Skin of body (tissue), 2 donors: ENCODE data around the gene SLC39A2. TPM values are rescaled to one million over a fixed set of nuclear protein-coding genes. Genes with fewer than 3 reads are reported as not detected.
A peak's percentile ranks its signal among the peaks of the same experiment; 100 is the strongest.
"Not testable (repeated sequence)": the region's sequence is repeated elsewhere in the genome, so short reads cannot be mapped to it uniquely, and the experiment has no call there.

Experiments
- DNase-seq: peaks from one replicate; lab custom pipeline; 2025; lab: John Stamatoyannopoulos, UW
- total RNA-seq: library from RNA; depleted of rRNA; stranded (reverse); fragments of >200 nt; gene quantifications from one replicate; pipeline ENCODE4 v1.2.3, GENCODE V29; 2014

SLC39A2 gene
- total RNA-seq, 1 donor from 2014 or later: 9.5 TPM

DNA sequence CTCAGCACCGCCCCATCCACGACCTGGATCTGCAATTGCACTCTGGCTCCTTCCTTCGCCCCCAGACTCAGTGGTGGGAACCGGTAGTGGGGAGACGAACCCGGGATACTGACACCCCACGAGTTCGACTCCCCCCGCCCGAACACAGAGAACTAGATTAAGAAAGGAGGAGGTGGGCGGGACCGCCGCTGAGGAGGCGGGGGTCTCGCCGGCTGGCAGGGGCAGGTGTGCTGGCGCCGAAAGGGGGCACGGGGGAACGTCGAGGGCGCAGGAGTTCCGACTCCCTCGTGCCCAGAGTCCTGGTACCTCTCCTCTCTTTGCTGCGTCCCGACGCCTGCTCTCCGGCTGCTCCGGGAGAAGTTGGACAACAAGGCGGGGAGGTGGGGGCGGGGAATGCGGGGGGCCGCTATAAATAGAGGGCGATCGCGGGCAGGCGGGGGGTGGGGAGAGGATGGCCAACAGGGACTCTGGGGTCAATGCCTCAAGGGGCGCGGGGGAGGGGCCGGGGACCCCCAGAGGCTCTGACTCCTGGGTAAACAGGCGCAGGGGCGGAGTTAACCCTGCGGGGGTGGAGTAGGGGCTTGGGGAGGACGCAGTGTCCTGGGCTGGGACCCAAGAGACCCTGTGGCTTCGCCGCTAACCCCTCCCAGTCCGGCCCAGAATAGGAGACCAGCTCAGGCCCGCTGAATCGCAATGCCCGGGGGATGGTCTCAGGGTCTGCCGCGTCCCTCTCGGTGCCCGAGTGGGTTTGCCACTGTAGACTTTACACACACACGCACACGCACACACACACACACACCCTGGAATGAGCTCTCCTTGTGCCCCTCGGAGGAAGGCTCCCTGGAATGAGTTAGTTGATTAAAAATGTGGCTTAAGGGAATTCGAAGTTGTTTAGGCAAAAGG, 26.5 kb downstream of the SLC39A2 start:
- no peak for DNase-seq

DNA sequence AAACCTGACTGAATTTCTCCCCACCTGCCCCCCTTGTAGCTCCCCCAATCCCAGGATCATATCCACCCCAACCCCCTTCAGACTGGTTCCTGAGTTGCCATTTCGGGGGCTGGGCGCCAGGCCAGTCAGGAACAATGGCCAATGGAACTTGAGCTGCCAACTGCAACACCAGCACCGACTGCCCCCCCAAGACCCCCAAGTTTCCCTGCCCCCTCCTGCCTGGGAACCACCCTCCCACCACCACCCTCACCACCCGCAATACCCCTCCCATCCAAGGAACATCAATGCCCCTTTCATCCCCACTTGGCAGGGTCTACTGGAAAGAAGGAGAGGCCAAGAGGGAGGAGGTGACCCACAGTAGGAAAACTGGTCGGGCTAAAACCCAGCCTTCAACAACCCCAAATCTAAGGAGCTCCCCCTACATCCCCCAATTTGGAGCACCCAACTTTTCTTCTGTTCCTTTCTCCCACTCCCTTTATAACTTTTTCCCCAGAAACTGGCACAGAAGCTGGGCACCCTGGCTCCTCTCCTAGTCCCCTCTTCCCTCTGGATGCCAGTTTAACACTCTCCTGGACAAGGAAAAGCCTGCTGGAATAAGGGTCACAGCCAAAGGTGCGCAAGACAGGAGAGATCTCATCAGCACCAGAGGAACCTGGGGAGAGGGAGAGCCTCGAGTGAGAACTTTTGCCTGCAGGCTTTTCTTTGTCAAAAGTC, 27.3 kb downstream of the SLC39A2 start:
- peak; percentile 30 for DNase-seq

DNA sequence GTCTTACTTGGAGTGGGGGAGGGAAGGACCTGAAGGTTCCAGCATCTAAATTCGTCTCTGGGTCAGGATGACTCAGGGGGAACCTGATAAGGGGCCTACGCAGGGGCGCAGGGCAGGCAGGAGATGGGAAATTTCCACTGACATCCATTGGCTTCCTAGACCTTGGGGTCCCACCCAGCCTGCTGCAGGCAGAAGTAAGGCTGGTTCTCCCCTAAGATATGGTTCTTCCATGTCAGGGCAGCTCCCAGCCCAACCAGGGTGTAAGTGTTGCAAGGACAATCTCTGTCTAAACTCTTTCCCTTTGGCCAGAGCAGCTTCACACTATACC, 27.9 kb downstream of the SLC39A2 start:
- DNase-seq: no peak

DNA sequence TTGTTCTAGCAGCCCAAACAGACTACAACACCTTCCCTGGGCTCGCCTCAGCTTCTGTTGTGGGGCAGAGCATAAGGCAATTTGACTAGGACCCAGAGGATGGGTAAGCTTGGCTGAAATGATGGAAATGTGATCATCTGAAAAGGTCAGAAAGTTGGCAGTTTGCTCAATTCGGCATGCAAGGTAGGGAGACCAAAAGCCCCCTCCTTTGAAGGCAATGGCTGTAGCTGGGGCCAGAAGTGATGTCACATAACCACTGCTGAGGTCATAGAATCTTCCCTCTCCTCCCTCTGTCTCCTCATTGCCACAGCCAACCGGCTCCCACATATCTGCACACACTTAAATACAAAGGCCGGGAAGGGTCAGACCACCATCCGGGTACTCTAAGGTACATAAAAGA, 30.8 kb downstream of the SLC39A2 start, which contains the start of gene TPPP2:
Gene TPPP2 (plus strand): TSS at position 301 of the 400 bp plus-strand sequence. CDS start 365 bp downstream, outside the sequence.
- DNase-seq: no peak

DNA sequence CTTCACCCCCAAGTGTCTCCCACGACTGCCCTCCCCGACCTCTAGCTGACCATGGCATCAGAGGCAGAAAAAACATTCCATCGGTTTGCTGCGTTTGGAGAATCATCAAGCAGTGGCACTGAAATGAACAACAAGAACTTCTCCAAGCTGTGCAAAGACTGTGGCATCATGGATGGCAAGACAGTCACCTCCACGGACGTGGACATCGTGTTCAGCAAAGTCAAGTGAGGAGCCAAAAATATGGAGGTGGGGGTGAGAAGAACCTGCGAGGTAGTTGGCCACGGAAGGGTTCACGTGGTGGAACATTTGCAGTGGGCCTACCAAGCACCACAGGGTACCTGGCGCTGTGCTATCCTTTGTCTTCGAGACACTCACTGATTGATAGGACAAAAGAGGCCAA, 31.4 kb downstream of the SLC39A2 start:
- no peak for DNase-seq

DNA sequence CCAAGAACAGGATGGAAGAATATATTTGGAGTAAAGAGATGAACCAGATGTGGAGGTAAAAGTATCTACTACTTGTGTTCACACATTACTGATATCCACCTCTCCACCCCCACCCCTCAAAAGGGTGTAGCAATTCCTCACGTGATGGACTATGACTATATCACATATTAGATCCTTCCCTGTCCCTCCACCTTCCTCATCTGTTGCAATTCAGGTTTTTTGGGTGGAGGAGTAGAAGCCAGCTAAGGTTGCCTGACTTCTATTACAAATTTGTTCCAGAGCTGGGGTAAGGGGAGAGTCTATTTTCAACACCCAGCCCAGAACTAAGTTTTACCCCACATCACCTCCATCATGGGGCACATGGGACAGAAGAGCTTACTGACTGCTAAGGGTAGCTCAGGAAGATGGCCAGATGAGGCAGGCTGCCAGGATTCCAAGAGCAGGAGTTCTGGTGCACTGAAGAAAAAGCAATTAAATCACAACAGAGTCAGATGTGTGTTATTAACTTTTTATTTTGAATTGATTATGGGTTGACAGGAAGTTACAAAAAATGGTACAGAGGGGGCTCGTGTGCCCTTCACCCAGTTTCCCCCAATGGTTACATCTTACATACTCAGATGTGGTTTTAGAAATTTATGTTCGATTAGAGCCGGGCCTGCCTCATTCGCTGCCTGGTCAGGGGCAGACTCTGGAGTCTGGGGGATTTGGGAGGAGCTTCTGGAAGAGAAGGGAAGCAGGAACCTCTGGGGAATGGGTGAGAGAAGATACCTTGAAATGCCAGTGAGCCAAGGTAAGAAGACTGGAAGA, 33.4 kb downstream of the SLC39A2 start:
- DNase-seq: no peak

DNA sequence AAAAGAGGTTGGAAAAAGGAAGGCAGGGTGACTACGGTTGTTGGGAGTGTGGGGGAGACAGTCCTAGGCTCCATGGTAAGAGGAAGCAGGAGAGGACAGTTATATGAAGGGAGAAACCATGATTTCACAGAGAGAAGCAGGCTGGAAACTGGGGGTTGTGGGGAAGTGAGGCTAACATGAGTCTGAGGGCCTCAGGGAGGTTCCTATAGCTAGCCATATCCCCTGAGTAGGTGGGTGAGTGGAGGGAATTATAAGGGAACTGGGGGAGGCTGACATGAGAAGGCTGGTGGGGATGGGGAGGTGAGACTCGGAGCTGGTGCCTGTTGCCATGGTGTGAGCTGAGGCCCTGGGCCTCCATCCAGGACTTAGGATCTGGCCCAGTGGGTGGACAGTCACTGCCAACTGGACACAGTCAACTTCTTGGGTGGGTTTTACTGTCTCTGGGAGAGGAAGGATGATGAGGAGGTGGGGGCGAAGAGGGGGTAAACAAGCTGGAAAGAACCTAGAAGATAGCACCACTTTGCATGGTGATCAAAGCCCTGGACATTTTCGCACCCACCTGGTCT, 34.1 kb downstream of the SLC39A2 start:
- no peak for DNase-seq

DNA sequence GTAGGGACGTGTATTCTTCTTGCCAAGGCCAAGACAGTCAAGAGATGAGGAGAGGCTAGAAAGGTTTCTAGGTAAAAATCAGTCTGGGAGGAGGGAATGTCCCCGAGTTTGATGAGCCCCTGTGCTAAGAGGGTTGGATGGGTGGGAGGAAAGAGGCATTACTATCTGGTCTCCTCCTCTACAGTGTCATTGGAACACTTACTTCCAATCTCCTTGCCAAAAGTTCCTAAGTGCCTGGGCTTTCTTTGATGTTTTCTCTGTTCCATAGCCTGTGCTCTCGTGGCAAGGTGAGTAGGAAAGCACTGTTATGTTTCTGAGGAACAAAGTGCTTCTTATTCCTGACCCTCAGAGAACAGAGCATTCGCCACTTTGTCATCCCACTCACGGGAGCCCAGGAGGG, 35.6 kb downstream of the SLC39A2 start, which contains the start of gene RNASE13:
Gene RNASE13 (minus strand): TSS at position 101 of the 400 bp plus-strand sequence. CDS start 519 bp downstream, outside the sequence.
- no peak for DNase-seq

DNA sequence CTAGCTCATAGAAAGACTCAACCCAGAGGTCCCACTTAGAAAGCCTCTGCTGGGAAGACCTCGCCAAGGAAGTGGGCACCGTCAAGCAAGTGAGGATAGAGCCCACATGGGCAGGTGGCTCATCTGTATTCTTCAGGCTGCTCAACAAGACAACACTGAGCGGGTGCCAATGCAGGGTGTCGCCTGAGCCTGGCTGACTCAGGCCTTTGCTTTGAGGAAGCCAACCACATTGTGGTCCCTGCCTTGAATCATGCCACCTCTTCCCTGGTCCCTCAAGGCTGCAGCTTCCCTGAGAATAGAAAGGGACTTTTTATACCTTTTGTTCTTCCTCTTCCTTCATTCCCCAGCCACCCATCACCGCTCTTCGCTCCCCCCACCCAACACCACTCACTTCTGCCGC, 37.7 kb downstream of the SLC39A2 start:
- no peak for DNase-seq

DNA sequence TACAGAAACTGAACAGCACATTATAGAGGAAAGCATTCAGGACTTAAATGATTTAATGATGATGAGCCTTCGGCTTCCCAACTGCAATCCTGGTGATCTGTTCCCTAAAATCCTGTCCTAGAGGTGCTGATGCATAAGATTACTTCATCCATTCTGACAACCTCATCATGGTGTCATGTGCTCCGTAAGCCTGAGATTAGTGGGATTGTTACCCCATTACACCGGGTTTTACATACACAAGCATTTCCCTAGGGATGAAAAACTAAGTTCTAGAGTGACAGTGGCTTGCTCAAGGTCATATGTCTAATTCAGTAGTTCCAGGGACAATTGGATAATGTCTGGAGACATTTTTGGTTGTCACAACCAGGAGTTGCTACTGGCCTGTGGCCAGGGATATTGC, 38.1 kb downstream of the SLC39A2 start:
- no peak for DNase-seq

DNA sequence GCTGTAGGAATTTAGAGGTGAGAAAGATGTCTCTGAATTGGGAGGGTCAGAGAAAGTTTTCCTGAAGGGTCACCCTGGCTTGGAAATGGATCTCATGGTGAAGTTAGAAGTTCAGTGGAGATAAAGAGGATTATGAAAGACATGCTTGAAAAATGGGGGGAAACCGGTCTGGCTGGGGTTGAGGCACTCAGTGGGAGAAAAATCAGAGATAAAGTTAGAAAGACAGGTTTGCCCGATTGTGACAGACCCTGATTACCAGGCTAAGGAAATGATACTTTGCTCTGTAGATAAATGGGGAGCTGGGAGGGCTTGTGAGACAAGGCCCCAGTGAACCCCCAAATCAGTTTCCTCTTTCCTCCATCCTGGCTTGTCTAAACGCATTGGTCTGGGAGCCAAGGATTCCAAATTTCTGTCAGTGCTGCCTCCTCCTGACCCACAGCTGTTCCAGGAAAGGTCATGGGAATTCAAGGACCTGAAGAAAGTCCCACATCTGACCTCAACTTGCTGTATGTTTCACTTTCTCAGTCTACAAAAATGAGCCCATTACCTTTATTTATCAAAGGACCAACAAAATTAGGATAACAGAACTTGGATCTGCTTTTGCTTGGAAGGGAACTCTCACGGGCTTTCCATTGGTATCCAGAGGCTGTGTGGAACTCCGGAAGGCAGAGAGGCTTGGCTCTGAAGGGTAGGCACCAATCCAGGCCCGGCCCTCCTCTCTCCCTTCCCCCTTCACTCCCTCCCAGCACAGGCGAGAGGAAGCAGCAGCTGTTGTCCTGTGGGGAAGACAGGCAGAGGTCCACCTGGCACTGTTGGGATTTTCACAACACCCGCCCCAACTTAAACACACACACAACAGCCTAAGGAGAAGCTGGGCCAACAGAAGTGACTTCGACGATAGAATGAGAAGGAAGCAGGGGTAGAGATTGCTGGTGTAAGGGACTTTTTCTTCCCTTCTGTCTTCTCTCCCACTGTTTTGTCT, 39.6 kb downstream of the SLC39A2 start:
- DNase-seq: peak; percentile 88

DNA sequence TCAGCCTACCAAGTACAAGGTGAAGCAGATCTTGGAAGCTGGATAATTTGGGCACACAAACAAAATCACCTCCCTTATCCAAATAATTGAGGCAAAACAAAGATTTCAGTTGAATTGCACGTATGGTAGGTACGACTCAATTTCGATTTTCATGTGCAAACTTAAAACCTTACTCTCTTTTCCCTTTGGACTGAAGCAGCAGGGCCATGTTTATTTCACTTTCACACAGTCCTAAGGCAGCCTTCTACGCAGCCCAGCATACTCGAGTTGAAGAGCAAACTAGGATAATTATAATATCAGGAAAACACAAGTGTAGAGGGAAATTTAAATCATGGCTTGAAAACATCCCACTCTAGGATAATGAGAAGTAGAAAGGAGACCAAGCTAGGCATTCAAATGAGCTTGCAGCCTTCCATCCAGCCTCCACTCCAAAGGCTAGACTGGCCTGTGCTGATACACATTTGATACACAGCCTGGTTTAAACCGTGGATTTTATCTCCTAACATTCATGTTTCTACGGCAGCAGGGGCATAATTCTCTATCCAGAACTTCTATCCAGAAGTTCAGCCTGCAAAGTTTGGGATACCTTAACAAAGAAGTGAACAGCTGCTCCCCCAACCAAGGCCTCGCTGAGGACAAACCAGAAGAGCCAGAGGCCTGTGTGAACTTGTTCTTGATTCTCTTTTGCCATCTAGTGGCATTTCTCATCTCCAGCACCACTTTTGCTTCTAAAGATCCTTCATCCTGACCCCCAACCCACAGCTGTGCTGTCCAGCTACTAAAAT, 40.7 kb downstream of the SLC39A2 start:
- peak; percentile 62 for DNase-seq

DNA sequence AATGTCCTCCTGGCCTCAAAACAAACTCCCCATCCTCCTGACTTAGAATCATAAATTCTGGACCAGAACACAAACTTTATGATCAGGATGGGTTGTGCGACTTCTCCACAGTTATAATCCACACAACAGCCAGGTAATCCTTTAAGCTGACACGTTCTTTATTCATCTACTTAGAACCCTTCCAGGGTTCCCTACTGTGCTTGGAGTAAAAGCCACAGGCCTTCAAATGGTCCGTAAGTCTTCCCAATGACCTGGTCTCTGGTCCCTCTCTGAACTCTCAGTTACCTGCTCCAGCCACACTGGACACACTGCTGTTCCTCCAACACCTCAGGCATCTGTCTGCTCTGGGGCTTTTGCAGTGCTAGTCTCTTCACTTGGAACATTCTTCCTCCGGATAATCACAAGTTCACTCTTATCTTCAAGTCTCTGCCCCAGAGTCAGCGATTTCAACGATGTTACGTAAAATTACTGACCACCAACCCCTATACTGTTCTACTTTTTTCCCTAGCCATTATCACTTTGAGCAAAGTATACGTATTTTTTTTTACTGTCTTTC, 41.4 kb downstream of the SLC39A2 start:
- no peak for DNase-seq

DNA sequence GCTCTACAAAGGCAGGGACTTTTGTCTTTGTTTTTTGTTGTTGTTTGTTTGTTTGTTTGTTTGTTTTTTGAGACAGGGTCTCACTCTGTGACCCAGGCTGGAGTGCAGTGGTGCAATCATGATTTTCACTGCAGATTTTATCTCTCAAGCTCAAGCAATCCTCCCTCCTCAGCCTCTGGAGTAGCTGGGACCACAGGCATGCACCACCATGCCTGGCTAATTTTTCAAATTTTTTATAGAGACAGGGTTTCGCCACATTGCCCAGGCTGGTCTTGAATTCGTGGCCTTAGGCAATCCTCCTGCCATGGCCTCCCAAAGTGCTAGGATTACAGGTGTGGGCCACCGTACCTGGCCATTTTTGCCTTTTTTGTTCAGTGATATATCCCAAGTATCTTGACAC, 41.8 kb downstream of the SLC39A2 start:
- DNase-seq: not testable (repeated sequence)

DNA sequence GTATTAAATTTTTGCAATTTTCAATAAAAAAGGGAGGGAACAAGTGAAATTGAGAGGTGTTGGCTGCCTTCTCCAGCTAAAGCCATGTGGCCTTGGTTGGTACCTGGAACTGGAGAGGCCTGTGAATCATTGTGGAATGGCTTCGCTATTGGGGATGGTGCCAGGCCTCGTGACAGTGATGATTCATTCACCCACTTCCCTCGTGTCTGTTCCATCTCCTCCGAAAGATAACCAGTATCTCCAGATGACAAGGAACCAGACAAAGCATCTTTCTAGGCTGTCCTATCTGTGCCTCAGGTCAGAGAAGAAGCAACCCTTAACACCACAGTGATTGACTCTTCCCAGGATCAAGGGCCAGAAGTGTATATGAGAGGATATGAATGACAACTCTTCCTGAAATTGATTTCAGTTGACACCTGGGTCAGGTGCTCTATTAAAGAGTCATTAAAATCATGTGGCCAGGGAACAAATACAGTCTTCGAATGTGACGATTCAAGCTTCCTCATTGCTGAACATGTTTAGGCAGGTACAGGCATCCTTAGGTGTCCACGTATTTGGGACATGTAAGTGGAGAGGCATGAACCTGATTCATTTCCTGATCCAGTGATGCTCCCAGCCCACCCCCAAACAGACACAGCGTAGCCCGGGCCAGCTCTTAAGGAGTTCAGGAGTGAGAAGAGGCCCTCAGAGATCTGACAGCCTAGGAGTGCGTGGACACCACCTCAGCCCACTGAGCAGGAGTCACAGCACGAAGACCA, 42.8 kb downstream of the SLC39A2 start, which contains the start of gene RNASE7:
Gene RNASE7 (plus strand): TSS at position 687 of the 758 bp plus-strand sequence. CDS start 631 bp downstream, outside the sequence.
- DNase-seq: no peak

DNA sequence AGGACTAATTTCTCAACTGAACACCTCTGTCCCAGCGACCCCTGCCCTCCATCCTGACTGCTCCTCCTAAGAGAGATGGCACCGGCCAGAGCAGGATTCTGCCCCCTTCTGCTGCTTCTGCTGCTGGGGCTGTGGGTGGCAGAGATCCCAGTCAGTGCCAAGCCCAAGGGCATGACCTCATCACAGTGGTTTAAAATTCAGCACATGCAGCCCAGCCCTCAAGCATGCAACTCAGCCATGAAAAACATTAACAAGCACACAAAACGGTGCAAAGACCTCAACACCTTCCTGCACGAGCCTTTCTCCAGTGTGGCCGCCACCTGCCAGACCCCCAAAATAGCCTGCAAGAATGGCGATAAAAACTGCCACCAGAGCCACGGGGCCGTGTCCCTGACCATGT, 43.8 kb downstream of the SLC39A2 start:
- no peak for DNase-seq

DNA sequence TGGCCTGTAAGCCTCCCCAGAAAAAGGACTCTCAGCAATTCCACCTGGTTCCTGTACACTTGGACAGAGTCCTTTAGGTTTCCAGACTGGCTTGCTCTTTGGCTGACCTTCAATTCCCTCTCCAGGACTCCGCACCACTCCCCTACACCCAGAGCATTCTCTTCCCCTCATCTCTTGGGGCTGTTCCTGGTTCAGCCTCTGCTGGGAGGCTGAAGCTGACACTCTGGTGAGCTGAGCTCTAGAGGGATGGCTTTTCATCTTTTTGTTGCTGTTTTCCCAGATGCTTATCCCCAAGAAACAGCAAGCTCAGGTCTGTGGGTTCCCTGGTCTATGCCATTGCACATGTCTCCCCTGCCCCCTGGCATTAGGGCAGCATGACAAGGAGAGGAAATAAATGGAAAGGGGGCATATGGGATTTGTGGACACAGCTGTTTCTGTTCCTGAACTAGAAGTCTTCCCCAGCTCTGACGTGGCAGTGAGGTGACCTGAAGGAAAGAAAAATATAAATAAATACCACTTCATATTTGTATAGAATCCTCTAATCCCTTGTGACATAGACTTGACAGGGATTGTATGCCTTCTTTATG, 44.4 kb downstream of the SLC39A2 start:
- no peak for DNase-seq
